Measurements from ENCODE around the gene CDH23.

GRCh38 chr10:71659111-71659634, 262.5 kb downstream of the CDH23 start:
- TF ChIP-seq CTCF (conservative IDR thresholded peaks at IDR 0.05; ENCODE audit: low read length) = no peak
- TF ChIP-seq EZH2phosphoT487 (IDR thresholded peaks at IDR 0.05; ENCODE audit: borderline replicate concordance) = no peak

Measured in Loucy (cell line).